Measurements from ENCODE around the gene SGK1. TPM values are rescaled to one million over a fixed set of nuclear protein-coding genes. Genes with fewer than 3 reads are reported as not detected.

Gene SGK1
- total RNA-seq, 1 donor from 2014 or later: 15.8 TPM

DNA sequence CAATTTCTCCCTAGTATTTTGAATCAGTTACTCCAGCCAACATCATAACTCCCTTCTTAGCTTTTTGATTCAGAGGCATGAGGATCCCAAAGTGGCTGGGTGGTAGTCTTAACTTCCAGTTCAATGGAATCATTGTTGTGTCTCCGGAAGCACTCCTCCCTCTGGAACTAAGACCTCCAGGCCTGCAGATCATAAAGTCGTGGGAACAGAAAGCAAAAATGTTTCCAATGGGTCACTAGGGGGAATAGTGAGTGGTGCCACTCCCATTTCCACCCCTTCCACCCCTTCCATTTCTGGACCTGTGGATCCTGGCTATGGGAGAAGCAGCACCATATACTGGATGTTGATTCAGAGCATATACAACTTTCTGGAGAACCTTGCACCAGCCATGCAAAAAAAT lies 130.8 kb downstream of the SGK1 start:
- no peak overlapping the region for H2AFZ ChIP-seq (replicated peaks)
- no peak overlapping the region for H3K4me3 Mint-ChIP-seq
- no peaks in the 10 kb centered on the region for H3K36me3 Mint-ChIP-seq
- no peak overlapping the region for H3K27ac ChIP-seq
- H3K36me3 ChIP-seq: no peaks in the 10 kb centered on the region
- H3K27me3 ChIP-seq: no peaks in the 10 kb centered on the region
- no peaks in the 10 kb centered on the region for H4K20me1 ChIP-seq (ENCODE audit: low read depth)
- H3K79me2 ChIP-seq (ENCODE audit: low read depth): no peaks in the 10 kb centered on the region
- no peaks in the 10 kb centered on the region for H3K9me3 Mint-ChIP-seq
- H3K27ac Mint-ChIP-seq: no peak overlapping the region
- no peaks in the 10 kb centered on the region for H3F3A ChIP-seq (ENCODE audit: low read depth)
- H3K4me1 ChIP-seq: peaks cover 16% of the 10 kb centered on the region
- peaks cover 2% of the 10 kb centered on the region for H3K27me3 Mint-ChIP-seq (ENCODE audit: insufficient read depth, low read depth)
- TF ChIP-seq EZH2 (IDR thresholded peaks at IDR 0.05) (no peak), EZH2phosphoT487 (IDR thresholded peaks at IDR 0.05) (no peak)
- TF ChIP-seq, protein P1, sequence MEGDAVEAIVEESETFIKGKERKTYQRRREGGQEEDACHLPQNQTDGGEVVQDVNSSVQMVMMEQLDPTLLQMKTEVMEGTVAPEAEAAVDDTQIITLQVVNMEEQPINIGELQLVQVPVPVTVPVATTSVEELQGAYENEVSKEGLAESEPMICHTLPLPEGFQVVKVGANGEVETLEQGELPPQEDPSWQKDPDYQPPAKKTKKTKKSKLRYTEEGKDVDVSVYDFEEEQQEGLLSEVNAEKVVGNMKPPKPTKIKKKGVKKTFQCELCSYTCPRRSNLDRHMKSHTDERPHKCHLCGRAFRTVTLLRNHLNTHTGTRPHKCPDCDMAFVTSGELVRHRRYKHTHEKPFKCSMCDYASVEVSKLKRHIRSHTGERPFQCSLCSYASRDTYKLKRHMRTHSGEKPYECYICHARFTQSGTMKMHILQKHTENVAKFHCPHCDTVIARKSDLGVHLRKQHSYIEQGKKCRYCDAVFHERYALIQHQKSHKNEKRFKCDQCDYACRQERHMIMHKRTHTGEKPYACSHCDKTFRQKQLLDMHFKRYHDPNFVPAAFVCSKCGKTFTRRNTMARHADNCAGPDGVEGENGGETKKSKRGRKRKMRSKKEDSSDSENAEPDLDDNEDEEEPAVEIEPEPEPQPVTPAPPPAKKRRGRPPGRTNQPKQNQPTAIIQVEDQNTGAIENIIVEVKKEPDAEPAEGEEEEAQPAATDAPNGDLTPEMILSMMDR (IDR thresholded peaks at IDR 0.05): no peak
- DNase-seq (ENCODE audit: low spot score): no peak
- no peak overlapping the region for H3K4me2 ChIP-seq
- no peaks in the 10 kb centered on the region for H3K9me3 ChIP-seq (ENCODE audit: low read depth)
- H3K4me3 ChIP-seq: no peak overlapping the region
- no peak overlapping the region for H3K9ac ChIP-seq
- peaks cover 13% of the 10 kb centered on the region for H3K4me1 Mint-ChIP-seq

- H3K27me3 Mint-ChIP-seq (ENCODE audit: insufficient read depth, low read depth): peaks cover 2% of the 10 kb centered on the region
- H3K9ac ChIP-seq: no peak overlapping the region
- H3K27ac Mint-ChIP-seq: no peak overlapping the region
- DNase-seq (ENCODE audit: low spot score): no peak
- H3K4me2 ChIP-seq: no peak overlapping the region
- no peaks in the 10 kb centered on the region for H3K9me3 Mint-ChIP-seq
- no peaks in the 10 kb centered on the region for H4K20me1 ChIP-seq (ENCODE audit: low read depth)
- H3K4me3 ChIP-seq: no peak overlapping the region
- no peak overlapping the region for H3K4me3 Mint-ChIP-seq
- TF ChIP-seq EZH2 (IDR thresholded peaks at IDR 0.05): no peak
- TF ChIP-seq EZH2phosphoT487 (IDR thresholded peaks at IDR 0.05): no peak
- TF ChIP-seq, protein P1 (IDR thresholded peaks at IDR 0.05): no peak
- H3K36me3 ChIP-seq: no peaks in the 10 kb centered on the region
- H3F3A ChIP-seq (ENCODE audit: low read depth): no peaks in the 10 kb centered on the region
- peaks cover 14% of the 10 kb centered on the region for H3K4me1 ChIP-seq
- H2AFZ ChIP-seq (replicated peaks): no peak overlapping the region
- H3K9me3 ChIP-seq (ENCODE audit: low read depth): no peaks in the 10 kb centered on the region
- H3K4me1 Mint-ChIP-seq: peaks cover 13% of the 10 kb centered on the region
- H3K79me2 ChIP-seq (ENCODE audit: low read depth): no peaks in the 10 kb centered on the region
- no peaks in the 10 kb centered on the region for H3K36me3 Mint-ChIP-seq
- no peak overlapping the region for H3K27ac ChIP-seq
- H3K27me3 ChIP-seq: no peaks in the 10 kb centered on the region
Observed at GRCh38 chr6:134186355-134186754, 131.6 kb downstream of the SGK1 start.

GRCh38 chr6:134185277-134185676 lies 132.6 kb downstream of the SGK1 start:
- Histone ChIP-seq H4K20me1 (ENCODE audit: low read depth) (no peaks in the 10 kb centered on the region), H3K79me2 (ENCODE audit: low read depth) (no peaks in the 10 kb centered on the region), H3K27ac (no peak overlapping the region), H3K4me2 (no peak overlapping the region), H3K27me3 (no peaks in the 10 kb centered on the region), H3K36me3 (no peaks in the 10 kb centered on the region), H3F3A (ENCODE audit: low read depth) (no peaks in the 10 kb centered on the region), H3K9me3 (ENCODE audit: low read depth) (no peaks in the 10 kb centered on the region), H3K4me3 (no peak overlapping the region), H2AFZ (replicated peaks) (no peak overlapping the region), H3K9ac (no peak overlapping the region), H3K4me1 (peaks cover 14% of the 10 kb centered on the region)
- peaks cover 13% of the 10 kb centered on the region for H3K4me1 Mint-ChIP-seq
- no peak overlapping the region for H3K4me3 Mint-ChIP-seq
- no peak overlapping the region for H3K27ac Mint-ChIP-seq
- TF ChIP-seq EZH2 (IDR thresholded peaks at IDR 0.05) (no peak), EZH2phosphoT487 (IDR thresholded peaks at IDR 0.05) (no peak)
- TF ChIP-seq, protein P1 (IDR thresholded peaks at IDR 0.05): no peak
- peaks cover 3% of the 10 kb centered on the region for H3K27me3 Mint-ChIP-seq (ENCODE audit: insufficient read depth, low read depth)
- no peaks in the 10 kb centered on the region for H3K36me3 Mint-ChIP-seq
- no peaks in the 10 kb centered on the region for H3K9me3 Mint-ChIP-seq
- DNase-seq (ENCODE audit: low spot score): no peak
